Amniotic stem cell (primary cell): ENCODE data around the gene RAB7B.

Source experiments
- DNase-seq: peaks from one replicate; lab custom pipeline; 2025; lab: John Stamatoyannopoulos, UW

Gene RAB7B

DNA sequence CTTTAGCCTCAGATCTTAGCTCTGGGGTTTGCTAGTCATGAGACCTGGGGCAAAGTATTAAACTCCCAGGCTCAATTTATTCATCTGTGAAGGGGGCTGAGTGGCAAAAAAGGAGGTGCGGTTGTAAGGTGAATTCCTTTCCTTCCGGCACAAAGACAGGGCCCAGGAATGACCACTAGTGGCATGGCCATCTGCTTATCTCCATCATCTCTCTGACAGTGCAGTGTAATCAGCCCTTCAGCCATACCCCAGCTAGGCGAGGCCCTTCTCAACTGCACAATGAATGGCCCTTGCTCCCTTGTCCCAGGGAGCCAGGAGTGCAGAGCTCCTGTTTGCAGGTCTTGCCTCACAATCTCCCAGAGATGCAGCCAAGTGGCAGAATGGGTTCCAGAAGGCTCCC lies 54.3 kb downstream of the RAB7B start:
- no peak for DNase-seq

DNA sequence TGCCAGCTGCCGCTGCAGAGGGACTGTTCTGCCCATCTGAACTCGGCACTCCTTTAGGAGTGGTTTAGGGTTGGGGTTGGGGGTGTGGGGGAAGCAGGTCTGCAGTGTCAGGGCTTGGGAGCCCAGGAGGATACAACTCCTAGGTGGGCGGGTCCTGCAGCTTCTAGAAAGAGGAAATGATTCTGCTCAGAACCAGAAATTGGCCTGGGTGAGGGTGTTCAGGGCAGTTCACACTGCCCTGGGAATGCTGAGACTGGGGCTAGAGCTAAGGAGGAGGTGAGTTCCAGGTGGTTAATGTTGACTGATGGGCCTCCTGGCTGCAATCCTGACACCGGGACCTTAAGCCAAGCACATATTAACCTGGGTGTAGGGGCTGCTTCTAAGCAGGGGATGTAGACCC lies 55.2 kb downstream of the RAB7B start:
- no peak for DNase-seq

- DNase-seq: no peak
Measured at GRCh38 chr1:205947024-205947423, 56.2 kb downstream of the RAB7B start.

DNA sequence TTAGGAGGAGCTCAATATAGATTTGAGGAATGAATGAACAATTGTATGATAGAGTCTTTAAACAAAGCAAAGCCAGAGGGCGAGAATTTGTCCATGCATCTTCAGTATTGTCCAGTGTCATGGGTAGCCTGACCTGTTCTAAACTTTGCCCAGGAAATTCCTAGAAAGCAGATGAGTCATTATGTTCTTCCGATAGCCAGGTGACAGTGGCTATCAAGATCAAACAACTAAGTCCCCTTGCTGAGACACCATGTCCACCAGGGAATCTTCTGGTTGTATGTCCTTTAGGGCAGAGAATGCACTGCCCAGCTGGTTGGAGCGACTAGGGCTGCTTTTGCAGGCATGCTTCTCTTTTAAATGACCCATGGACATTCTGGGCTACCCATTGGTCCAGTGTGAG lies 58.1 kb downstream of the RAB7B start:
- no peak for DNase-seq

DNA sequence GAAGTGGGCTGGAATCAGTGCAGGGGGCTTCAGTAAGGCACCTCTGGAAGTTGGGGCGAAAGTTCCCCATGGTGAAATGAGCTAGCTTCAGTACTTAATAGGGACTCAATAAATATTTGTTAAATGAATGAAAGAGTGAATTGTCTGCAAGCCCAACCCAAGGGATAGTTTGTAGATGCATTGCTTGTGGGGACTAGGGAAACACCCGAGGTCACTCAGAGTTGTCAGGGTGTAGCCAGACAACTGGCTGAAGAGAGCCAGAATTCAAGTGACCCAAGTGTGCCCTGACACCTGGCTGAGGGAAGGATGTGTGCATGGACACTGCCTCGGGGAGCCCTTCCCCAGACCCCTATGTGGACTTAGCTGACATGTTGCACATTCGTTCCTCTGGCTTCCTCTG lies 58.7 kb downstream of the RAB7B start:
- no peak for DNase-seq

DNA sequence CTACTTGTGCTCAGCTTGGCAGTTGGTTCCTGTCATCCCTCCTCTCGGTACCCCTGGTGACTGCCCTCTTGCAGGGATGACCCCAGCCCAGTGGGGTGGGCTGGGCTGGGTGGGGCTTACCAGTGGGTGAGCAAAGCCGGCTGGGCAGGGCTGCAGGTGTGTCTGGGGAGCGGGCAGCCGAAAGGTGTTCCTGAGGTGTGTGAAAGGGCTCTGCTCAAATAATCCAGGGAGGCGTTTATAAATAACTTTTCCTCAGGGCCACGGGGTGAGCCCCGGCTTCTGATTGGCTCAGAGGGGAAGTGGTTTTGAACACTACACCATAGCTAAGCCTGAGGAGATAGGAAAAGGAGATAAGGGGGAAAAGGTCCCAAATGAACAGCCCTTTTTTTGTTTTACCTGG lies 60.0 kb downstream of the RAB7B start, which contains the start of gene SLC26A9:
Gene SLC26A9, minus strand, starts transcription at position 212 of the 400 bp plus-strand sequence. CDS start 7,636 bp downstream, outside the sequence.
- no peak for DNase-seq

GRCh38 chr1:205942631-205943159 lies 60.5 kb downstream of the RAB7B start:
- DNase-seq: no peak

DNA sequence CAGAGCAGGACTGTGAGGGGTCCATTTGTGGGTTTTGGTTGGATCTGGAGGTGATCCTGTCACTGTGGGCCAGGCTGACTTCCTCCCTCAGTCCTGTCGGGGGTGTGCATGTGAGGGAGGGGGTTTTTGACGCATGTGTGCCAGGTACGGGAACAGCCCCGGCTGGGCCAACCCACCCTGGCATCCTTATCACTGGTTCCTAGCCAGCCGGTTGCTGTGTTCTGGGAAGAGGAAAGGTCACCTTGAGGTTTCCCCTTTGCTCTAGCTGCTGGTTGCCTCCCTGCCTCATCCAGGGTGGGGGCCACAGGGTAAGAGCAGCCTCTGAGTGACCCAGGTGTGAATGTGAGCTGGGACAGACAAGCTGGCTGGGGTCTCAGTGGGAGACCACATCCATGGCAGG lies 62.5 kb downstream of the RAB7B start:
- no peak for DNase-seq

DNA sequence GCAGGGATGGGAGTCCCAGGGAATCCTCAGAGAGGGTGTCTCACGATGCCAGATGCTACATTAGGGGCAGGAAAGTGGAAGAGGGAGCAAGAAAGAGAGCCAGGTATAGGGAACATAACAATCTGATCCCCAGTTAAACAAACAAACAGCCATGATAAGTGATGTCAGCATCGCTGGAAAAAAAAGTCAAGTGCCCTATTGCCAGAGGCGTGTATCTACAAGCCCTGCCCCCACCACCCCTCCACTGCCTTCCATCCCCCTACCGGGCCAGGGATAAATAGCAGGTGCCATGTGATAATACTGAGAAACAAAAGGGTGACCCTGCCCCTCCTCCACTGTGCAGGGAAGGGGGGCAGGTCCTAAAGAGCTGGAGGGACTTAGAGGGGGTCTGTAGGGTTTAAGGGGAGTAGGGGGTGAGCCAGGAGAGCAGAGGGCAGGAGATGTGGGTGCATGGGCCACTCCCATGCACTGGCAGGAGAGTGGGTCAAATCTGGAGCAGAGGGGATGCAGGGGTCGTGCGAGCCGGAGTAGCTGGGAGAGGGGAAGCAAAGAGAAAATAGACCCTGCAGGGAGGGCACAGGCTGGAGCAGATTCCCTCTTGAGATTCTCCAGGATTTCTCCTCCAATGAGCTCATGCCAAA lies 63.4 kb downstream of the RAB7B start:
- no peak for DNase-seq

GRCh38 chr1:205938682-205939081 lies 64.5 kb downstream of the RAB7B start:
- DNase-seq: no peak

GRCh38 chr1:205936846-205937586 lies 66.2 kb downstream of the RAB7B start:
- no peak for DNase-seq

DNA sequence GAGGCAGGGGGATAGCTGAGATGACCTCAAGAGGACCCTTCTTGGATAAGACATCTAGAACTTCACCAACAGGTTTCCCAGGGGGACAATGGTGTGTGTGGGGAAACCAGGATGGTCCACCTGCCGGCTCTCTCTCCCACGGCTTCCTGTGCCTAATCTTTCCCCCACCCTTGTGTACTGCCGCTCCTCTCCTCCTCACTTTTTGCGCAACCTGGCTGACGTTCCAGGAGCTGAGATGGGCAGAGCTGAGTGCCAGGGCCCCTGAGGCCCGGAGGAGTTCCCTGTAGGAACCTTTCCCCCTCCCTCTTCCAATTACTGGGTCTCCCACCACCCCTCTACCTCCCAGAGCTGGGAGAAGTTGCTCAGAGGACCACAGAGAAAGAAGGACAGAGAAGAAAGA lies 66.9 kb downstream of the RAB7B start:
- DNase-seq: no peak

DNA sequence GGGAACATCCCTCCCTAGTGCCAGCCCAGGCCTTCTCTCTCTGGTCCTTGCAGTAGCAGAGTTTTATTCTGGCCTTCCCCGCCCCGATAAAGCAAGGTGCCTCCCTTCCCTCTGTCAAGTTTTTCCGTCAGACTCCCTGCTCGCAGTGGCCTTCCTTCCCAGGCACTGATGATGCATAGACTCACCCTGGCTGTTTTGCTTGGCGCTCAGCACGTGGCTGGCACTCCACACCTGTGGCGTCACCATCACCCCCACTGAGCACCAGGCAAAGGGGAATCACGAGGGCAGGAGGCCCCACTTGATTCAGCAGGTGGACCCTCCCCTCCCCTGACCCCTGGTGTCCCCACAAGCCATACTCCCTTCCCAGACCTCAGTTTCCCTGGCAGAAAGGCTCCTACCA lies 67.3 kb downstream of the RAB7B start:
- DNase-seq: no peak

- no peak for DNase-seq
Measured at GRCh38 chr1:205934788-205935187, 68.4 kb downstream of the RAB7B start.

DNA sequence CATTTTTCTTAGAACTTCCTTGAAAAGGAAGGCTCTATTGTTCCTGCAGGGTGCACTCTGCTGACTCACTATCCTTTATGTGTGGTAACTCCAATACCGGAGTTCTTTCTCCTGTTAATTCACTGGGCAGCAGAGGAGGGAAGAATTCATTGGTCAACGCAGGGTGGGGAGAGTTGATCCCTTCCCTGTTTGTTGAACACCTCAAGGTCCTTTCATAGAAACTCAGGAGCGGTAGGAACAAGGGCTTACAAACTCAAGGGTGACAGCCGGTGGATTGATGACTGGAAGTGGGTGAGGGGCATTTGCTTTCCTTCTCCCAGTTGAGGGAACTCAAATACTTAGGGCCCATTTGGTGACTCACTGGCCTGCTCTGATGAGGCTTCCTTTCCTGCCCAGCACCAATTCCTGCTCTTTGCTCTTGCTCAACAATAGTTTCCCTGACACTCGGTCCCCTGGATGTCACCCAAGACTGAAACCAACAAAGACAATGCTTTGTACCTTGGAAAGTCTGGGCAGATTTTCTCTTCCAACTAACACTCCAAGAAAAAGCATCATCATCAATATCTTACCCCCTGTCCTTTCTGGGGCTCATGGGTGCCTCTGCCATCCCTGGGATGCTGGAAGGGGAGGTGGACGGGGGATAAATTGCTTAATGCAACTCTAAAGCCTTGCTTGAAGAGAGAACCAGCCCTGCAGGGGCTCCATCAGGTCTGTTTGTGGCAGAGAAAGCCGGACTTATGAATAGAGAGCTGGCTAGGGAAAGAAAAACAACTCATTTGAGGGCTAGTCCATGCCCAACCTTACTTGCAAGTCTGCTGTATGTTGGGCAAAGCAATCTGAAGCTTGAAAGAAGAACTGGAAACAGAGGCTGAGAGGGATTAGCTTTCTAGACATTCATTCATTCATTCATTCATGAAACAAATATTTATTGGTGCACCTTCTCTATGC lies 69.2 kb downstream of the RAB7B start:
- no peak for DNase-seq

- no peak for DNase-seq
Measured at GRCh38 chr1:205932776-205933175, 70.4 kb downstream of the RAB7B start.

DNA sequence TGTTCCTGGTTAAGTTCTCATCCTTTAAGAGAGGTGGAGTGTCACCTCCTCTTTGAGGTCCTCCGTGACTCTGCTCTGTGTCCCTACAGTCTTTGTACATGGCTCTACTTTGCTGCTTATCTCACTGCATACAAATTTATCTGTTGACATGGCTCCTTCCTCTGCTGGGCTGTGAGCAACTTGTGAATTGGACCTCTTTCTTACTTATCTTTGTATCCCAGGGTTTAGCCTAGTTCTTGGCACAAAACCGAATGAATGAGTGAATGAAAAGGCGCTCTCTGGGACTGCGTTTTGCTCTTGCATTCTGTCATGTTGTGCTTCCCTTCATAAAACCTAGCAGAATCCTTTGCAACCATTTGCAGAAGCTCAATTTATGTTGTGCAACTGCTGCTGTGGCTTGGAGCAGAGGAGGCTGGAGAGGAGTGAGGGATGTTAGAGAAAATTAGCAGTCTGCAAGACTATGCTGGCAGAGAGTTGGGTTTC lies 72.4 kb downstream of the RAB7B start:
- no peak for DNase-seq

DNA sequence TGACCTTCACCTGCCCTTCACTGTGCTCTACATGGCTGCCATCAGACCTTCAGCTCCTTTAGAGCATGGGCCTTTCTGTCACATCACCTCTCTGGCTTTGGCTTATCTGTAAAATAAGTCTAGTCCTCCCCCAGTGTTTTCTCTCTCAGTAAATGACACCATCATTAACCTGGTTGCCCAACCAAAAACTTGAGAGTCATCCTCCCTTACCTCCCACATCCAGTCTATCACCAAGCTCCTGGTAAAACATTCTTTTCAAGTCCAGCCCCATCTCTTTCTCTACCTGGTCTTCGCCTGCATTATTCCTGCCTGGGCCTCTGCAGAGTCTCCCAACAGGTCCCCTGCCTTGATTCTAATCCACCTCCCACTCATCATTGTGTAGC lies 73.0 kb downstream of the RAB7B start:
- no peak for DNase-seq

GRCh38 chr1:205929496-205930194 lies 73.5 kb downstream of the RAB7B start:
- no peak for DNase-seq

DNA sequence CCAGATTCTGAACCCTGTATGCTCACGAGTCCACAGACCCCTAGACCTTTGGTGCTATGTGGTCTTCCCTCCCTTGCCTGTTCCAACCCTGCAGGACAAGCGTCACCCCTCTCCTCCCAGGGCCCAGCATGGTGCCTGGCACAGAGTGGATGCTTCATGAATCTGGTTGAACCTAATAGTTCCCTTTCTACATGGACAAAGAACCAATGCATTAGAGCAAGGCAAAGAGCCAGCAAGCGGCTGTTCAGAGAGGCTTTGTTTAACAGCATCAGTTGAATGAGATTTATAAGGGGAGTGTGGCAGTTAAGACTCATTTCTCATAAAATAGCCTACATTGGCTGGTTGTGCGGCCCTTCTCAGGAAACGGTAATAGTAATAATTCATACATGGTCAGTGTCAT lies 74.9 kb downstream of the RAB7B start:
- no peak for DNase-seq

DNA sequence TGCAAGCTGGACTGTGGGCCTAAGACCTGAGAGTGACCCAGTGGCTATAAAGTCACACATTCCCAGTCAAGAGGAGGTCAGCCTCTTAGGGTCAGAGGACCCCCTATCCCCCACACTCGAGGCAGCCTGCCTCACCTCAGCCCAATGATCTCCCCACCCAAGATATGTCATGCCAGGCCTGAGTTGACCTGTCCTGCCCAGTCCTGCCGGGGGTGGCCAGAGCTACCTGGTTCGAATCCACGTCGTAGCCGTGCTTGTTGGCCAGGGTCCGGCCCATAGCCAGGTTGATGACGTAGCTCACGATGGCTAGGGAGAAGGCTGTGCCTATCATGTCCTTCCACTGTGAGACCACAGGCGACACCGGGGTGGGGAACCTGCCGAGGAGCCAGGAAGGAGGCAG lies 75.5 kb downstream of the RAB7B start:
- DNase-seq: no peak

- DNase-seq: no peak
Measured at GRCh38 chr1:205927247-205927646, 75.9 kb downstream of the RAB7B start.
